ENCODE measurements around the gene ANHX.

GRCh38 chr12:133180669-133181068 is 55.0 kb downstream of the ANHX start:
- TF ChIP-seq CTCF (IDR thresholded peaks at IDR 0.05) = no peak
- TF ChIP-seq POLR2A (IDR thresholded peaks at IDR 0.05) = no peak
